Endothelial cell of umbilical vein (primary cell): Measurements from ENCODE around the gene ZBTB34. TPM values are rescaled to one million over a fixed set of nuclear protein-coding genes. Genes with fewer than 3 reads are reported as not detected.

ENCODE experiments used
- BruUV-seq: library from RNA; stranded (reverse); fragments of 400-500 nt; replicated peaks from 2 replicates; lab custom pipeline; 2021; lab: Mats Ljungman, UMichigan
- CTCF ChIA-PET: fragments of 300-600, 350-600 bp; sonication (Branson Sonifier 250); formaldehyde crosslinking; loops from one replicate; lab custom pipeline; 2021; ENCODE audit warnings: antibody characterized with exemption, inconsistent platforms; lab: Charles Lee
- POLR2A ChIA-PET: fragments of 300-600, 350-600 bp; sonication (Branson Sonifier 250); formaldehyde crosslinking; loops from one replicate; lab custom pipeline; 2021; ENCODE audit warnings: antibody characterized with exemption, inconsistent platforms; lab: Charles Lee
- DNase-seq: peaks from one replicate; pipeline ENCODE4 v3.0.0-alpha.2; 2011; ENCODE audit warnings: low read depth, low spot score
- FAIRE-seq: peaks from 2 replicates; lab custom pipeline; 2011; peaks lifted over from hg19 to GRCh38; lab: Jason Lieb, UNC
- H2AFZ ChIP-seq: 2 replicates; pipeline ENCODE4 v1.6.0; 2012; ENCODE audit warnings: low read depth, low read length, control low read depth, inconsistent platforms
- H3K27ac ChIP-seq: 2 replicates; pipeline ENCODE4 v1.5.1; 2011; ENCODE audit warnings: low read depth, mild to moderate bottlenecking, control low read depth, low read length, moderate library complexity; ENCODE audit not compliant: insufficient read depth
- H3K27me3 ChIP-seq, 2 experiments: 2 replicates each; pipeline versions ENCODE4 v1.6.0 to v1.6.1; 2011; ENCODE audit warnings: low read length in 2 of 2, mixed read lengths in 1 of 2; ENCODE audit not compliant: control insufficient read depth in 2 of 2, insufficient read depth in 2 of 2
- H3K36me3 ChIP-seq, 2 experiments: 2 replicates in 1 of 2; 3 replicates in 1 of 2; pipeline ENCODE4 v1.5.1; 2011; ENCODE audit warnings: low read length in 2 of 2, mild to moderate bottlenecking in 1 of 2, moderate library complexity in 1 of 2; ENCODE audit not compliant: control insufficient read depth in 2 of 2, insufficient read depth in 2 of 2; ENCODE audit errors: extremely low read depth in 1 of 2
- H3K4me1 ChIP-seq: 3 replicates; pipeline ENCODE4 v1.5.1; 2011; ENCODE audit warnings: mild to moderate bottlenecking, low read length; ENCODE audit not compliant: control insufficient read depth, insufficient read depth; ENCODE audit errors: extremely low read depth
- H3K4me2 ChIP-seq: 2 replicates; pipeline ENCODE4 v1.6.1; 2011; ENCODE audit warnings: low read length, control low read depth, mixed read lengths; ENCODE audit not compliant: insufficient read depth
- H3K4me3 ChIP-seq, 3 experiments: fragments of 200-600 bp in 1 of 3; sonication (generic), shearing (Covaris generic) in 1 of 3; replicated peaks in 1 of 3; 2 replicates each; pipeline ENCODE4 v1.5.1; 2011 to 2016; ENCODE audit warnings: control low read depth in 3 of 3, low read length in 3 of 3, mild to moderate bottlenecking in 2 of 3, inconsistent platforms in 1 of 3, low read depth in 1 of 3, moderate library complexity in 1 of 3; ENCODE audit not compliant: insufficient read depth in 1 of 3
- H3K79me2 ChIP-seq: 2 replicates; pipeline ENCODE4 v1.6.0; 2012; ENCODE audit warnings: low read length, inconsistent platforms; ENCODE audit not compliant: control insufficient read depth, insufficient read depth
- H3K9ac ChIP-seq: replicated peaks from 2 replicates; pipeline ENCODE3; 2011; ENCODE audit warnings: low read length, control low read depth; ENCODE audit not compliant: insufficient read depth; ENCODE audit errors: extremely low read depth
- H3K9me1 ChIP-seq: replicated peaks from 3 replicates; pipeline ENCODE4 v1.6.0; 2011; ENCODE audit warnings: mild to moderate bottlenecking, low read length; ENCODE audit not compliant: control insufficient read depth, insufficient read depth; ENCODE audit errors: extremely low read depth
- H3K9me3 ChIP-seq: replicated peaks from 2 replicates; pipeline ENCODE4 v1.5.1; 2012; ENCODE audit warnings: low read length, inconsistent platforms; ENCODE audit not compliant: control insufficient read depth, insufficient read depth
- H4K20me1 ChIP-seq: replicated peaks from 2 replicates; pipeline ENCODE3; 2011; ENCODE audit warnings: mild to moderate bottlenecking, low read length; ENCODE audit not compliant: control insufficient read depth, insufficient read depth; ENCODE audit errors: extremely low read depth
- EZH2 ChIP-seq: IDR thresholded peaks from 2 replicates; pipeline ENCODE4 v1.6.1; 2012; ENCODE audit warnings: borderline replicate concordance, low read depth, mild to moderate bottlenecking, moderate library complexity, low read length, inconsistent platforms; ENCODE audit not compliant: severe bottlenecking
- FOS ChIP-seq: IDR thresholded peaks from 2 replicates; pipeline ENCODE4 v1.6.1; 2011; ENCODE audit warnings: mild to moderate bottlenecking, low read length, moderate library complexity, borderline replicate concordance; ENCODE audit not compliant: insufficient read depth
- GATA2 ChIP-seq: IDR thresholded peaks from 2 replicates; pipeline ENCODE4 v1.7.0; 2011; ENCODE audit warnings: low read depth, mild to moderate bottlenecking, moderate library complexity, mixed read lengths, low read length; ENCODE audit not compliant: insufficient read length, insufficient read depth
- JUN ChIP-seq: IDR thresholded peaks from 2 replicates; pipeline ENCODE4 v1.6.1; 2011; ENCODE audit warnings: borderline replicate concordance, low read depth; ENCODE audit not compliant: insufficient read length, insufficient read depth
- MYC ChIP-seq: IDR thresholded peaks from one replicate; pipeline ENCODE4 v1.6.1; 2011; ENCODE audit warnings: mild to moderate bottlenecking, low read depth, low read length
- POLR2A ChIP-seq: IDR thresholded peaks from 2 replicates; pipeline ENCODE4 v1.6.1; 2012; ENCODE audit warnings: low read depth, mild to moderate bottlenecking, control low read depth, low read length
- POLR2AphosphoS5 ChIP-seq: IDR thresholded peaks from 2 replicates; pipeline ENCODE4 v1.6.1; 2012; ENCODE audit warnings: low read depth, mild to moderate bottlenecking, control low read depth, low read length, moderate library complexity; ENCODE audit not compliant: insufficient read depth
- dilution Hi-C: fragments of 300-500 bp; cut with MboI; formaldehyde crosslinking; loops from one replicate; pipeline ENCODE4 v1.15.0; 2019; ENCODE audit warnings: low sequenced_read_pairs; ENCODE audit not compliant: extremely low pct_ligation_motif_present
- intact Hi-C: fragments of 100-400 bp; cut with micrococcal nuclease; formaldehyde crosslinking; loops from one replicate; pipeline ENCODE4 v1.10.0; 2022
- polyA plus RNA-seq, 4 experiments: library from polyadenylated mRNA; depleted of rRNA in 3 of 4; stranded (reverse) in 3 of 4; unstranded in 1 of 4; fragments of >200 nt; gene quantifications; 2 replicates each; pipeline versions ENCODE4 v1.2.1 to v1.2.3, GENCODE V29; 2011 to 2012; ENCODE audit warnings: missing spikeins in 1 of 4
- total RNA-seq: library from RNA; stranded (reverse); gene quantifications from 2 replicates; pipeline ENCODE4 v1.2.3, GENCODE V29; 2021
- TF ChIP-seq, protein P1 (sequence below): IDR thresholded peaks from 2 replicates; pipeline ENCODE4 v1.6.1; 2011; ENCODE audit not compliant: insufficient read depth, insufficient read length
- TF ChIP-seq, protein P2 (sequence below), 2 donors: IDR thresholded peaks; 1 replicate in 1 of 2; 2 replicates in 1 of 2; pipeline ENCODE4 v1.5.1; 2011; ENCODE audit warnings: low read length in 2 of 2, mild to moderate bottlenecking in 2 of 2, moderate library complexity in 2 of 2, control low read depth in 1 of 2, inconsistent platforms in 1 of 2, low read depth in 1 of 2; ENCODE audit not compliant: insufficient read depth in 1 of 2; ENCODE audit errors: extremely low read depth in 1 of 2

ZBTB34 gene
- total and polyA plus RNA-seq, 2 donors (not counting 3 experiments of a cell fraction or from before 2014, with no cell fraction given), result 4.0 to 9.6 TPM

DNA sequence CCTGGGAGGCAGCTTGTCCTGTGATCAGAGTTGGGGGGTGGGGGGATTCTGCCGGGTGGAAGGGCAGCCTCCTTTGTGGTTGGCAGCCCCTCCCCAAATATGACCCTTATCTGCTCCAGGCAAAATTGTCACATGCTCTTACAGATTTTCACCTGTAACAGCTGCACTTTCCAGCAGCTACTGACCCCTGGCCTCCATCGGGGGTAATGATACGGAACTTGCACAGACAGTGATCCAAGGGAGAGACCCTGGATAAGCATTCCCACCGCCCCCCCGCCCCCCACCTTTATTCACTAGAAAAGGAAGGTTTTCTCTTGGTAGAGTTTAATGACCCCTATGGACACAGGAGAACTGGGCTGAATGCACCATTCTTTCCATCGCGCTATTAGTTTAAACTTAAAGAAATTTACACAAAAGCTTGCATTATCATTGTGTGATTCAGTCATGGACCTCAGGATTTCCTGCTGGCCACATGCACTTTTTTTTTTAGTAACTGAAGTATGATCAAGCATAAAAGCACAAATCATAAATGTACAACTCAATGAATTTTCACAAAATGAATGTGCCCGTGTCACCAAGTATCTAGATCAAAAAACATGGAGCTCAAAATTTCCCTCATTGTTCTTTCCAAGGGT, 10.7 kb upstream of the ZBTB34 start:
- Histone ChIP-seq H3K36me3 (no peaks in the 10 kb centered on the region), H3K4me1 (no peaks in the 10 kb centered on the region), H3K4me2 (no peak overlapping the region), H4K20me1 (no peaks in the 10 kb centered on the region), H3K9ac (no peak overlapping the region), H3K9me1 (no peaks in the 10 kb centered on the region), H3K9me3 (no peaks in the 10 kb centered on the region), H2AFZ (no peak overlapping the region), H3K4me3 (no peak overlapping the region), H3K79me2 (no peaks in the 10 kb centered on the region), H3K27ac (no peak overlapping the region), H3K27me3 (peaks cover 22% of the 10 kb centered on the region in 2 experiments)
- CTCF ChIA-PET, result interaction anchor here (0.7 to 2.2 kb wide), 4 partner anchors 9 to 168 kb away, joined by 3 to 11 read pairs (median 4); no protein-coding TSS in a partner anchor
- no peak for TF ChIP-seq GATA2
- TF ChIP-seq EZH2, result no peak
- TF ChIP-seq, protein P1, sequence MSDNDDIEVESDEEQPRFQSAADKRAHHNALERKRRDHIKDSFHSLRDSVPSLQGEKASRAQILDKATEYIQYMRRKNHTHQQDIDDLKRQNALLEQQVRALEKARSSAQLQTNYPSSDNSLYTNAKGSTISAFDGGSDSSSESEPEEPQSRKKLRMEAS, result no peak
- TF ChIP-seq JUN, result no peak
- no peak for TF ChIP-seq POLR2A
- no peak for TF ChIP-seq MYC
- no peak for TF ChIP-seq POLR2AphosphoS5
- TF ChIP-seq, protein P2, sequence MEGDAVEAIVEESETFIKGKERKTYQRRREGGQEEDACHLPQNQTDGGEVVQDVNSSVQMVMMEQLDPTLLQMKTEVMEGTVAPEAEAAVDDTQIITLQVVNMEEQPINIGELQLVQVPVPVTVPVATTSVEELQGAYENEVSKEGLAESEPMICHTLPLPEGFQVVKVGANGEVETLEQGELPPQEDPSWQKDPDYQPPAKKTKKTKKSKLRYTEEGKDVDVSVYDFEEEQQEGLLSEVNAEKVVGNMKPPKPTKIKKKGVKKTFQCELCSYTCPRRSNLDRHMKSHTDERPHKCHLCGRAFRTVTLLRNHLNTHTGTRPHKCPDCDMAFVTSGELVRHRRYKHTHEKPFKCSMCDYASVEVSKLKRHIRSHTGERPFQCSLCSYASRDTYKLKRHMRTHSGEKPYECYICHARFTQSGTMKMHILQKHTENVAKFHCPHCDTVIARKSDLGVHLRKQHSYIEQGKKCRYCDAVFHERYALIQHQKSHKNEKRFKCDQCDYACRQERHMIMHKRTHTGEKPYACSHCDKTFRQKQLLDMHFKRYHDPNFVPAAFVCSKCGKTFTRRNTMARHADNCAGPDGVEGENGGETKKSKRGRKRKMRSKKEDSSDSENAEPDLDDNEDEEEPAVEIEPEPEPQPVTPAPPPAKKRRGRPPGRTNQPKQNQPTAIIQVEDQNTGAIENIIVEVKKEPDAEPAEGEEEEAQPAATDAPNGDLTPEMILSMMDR (IDR thresholded peaks at IDR 0.05; ENCODE audit: extremely low read depth in 1 of 2, insufficient read depth in 1 of 2, low read depth in 1 of 2, low read length in 2 of 2), result no peak
- no peak for TF ChIP-seq FOS
- DNase-seq, result no peak
- POLR2A ChIA-PET, result no interaction called here
- no TSS peak for BruUV-seq
- intact Hi-C loops, result no loop called here
- dilution Hi-C loops, result no loop called here
- FAIRE-seq, result no peak
